ENCODE measurements around the gene SEC16A. TPM values are rescaled to one million over a fixed set of nuclear protein-coding genes. Genes with fewer than 3 reads are reported as not detected.

SEC16A gene
- total RNA-seq, 1 donor from 2014 or later: 89.9 TPM

- Mint-ChIP-seq H3K4me3 (no peak overlapping the region), H3K36me3 (peaks cover 35% of the 10 kb centered on the region), H3K27me3 (ENCODE audit: low read depth) (no peaks in the 10 kb centered on the region), H3K9me3 (no peaks in the 10 kb centered on the region), H3K27ac (no peak overlapping the region), H3K4me1 (no peaks in the 10 kb centered on the region)
- TF ChIP-seq, protein P1, sequence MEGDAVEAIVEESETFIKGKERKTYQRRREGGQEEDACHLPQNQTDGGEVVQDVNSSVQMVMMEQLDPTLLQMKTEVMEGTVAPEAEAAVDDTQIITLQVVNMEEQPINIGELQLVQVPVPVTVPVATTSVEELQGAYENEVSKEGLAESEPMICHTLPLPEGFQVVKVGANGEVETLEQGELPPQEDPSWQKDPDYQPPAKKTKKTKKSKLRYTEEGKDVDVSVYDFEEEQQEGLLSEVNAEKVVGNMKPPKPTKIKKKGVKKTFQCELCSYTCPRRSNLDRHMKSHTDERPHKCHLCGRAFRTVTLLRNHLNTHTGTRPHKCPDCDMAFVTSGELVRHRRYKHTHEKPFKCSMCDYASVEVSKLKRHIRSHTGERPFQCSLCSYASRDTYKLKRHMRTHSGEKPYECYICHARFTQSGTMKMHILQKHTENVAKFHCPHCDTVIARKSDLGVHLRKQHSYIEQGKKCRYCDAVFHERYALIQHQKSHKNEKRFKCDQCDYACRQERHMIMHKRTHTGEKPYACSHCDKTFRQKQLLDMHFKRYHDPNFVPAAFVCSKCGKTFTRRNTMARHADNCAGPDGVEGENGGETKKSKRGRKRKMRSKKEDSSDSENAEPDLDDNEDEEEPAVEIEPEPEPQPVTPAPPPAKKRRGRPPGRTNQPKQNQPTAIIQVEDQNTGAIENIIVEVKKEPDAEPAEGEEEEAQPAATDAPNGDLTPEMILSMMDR (IDR thresholded peaks at IDR 0.05; ENCODE audit: unreplicated experiment): no peak
- no peak for DNase-seq (ENCODE audit: low spot score in 2 of 2, unreplicated experiment in 2 of 2)
Observed at GRCh38 chr9:136445799-136446198, 37.0 kb downstream of the SEC16A start.

- peaks cover 31% of the 10 kb centered on the region for H3K36me3 Mint-ChIP-seq
- DNase-seq (ENCODE audit: low spot score in 2 of 2, unreplicated experiment in 2 of 2): no peak
- no peak overlapping the region for H3K4me3 Mint-ChIP-seq
- no peak overlapping the region for H3K27ac Mint-ChIP-seq
- TF ChIP-seq, protein P1 (IDR thresholded peaks at IDR 0.05; ENCODE audit: unreplicated experiment): no peak
- no peaks in the 10 kb centered on the region for H3K9me3 Mint-ChIP-seq
- no peaks in the 10 kb centered on the region for H3K27me3 Mint-ChIP-seq (ENCODE audit: low read depth)
- H3K4me1 Mint-ChIP-seq: no peaks in the 10 kb centered on the region
Observed at GRCh38 chr9:136444102-136444501, 38.7 kb downstream of the SEC16A start.

GRCh38 chr9:136443687-136444086 is 39.2 kb downstream of the SEC16A start:
- DNase-seq (ENCODE audit: low spot score in 2 of 2, unreplicated experiment in 2 of 2): no peak
- no peak overlapping the region for H3K4me3 Mint-ChIP-seq

DNA sequence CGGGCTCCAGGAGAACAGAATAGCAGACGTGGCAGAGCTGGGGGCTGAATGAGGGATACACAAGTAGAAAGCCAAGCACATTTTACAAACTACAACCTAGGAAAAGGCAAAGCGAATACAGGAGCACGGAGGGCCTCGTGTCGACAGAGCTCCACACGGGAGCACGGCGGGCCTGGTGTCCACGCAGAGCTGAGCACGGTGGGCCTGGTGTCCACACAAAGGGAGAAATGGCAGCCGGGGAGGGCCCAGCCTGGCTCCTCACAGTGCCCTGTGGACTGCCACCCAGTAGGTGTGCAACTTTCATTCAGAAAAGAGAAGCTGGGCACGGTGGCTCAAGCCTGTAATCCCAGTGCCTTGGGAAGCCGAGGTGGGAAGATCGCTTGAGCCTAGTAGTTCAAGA is 39.8 kb downstream of the SEC16A start:
- H3K4me3 Mint-ChIP-seq: no peak overlapping the region
- TF ChIP-seq, protein P1 (IDR thresholded peaks at IDR 0.05; ENCODE audit: unreplicated experiment): no peak

More at GRCh38 chr9:136443687-136444086, 39.2 kb downstream of the SEC16A start:
- Mint-ChIP-seq H3K36me3 (peaks cover 31% of the 10 kb centered on the region), H3K9me3 (no peaks in the 10 kb centered on the region), H3K4me1 (no peaks in the 10 kb centered on the region), H3K27ac (no peak overlapping the region), H3K27me3 (ENCODE audit: low read depth) (no peaks in the 10 kb centered on the region)
- TF ChIP-seq, protein P1 (IDR thresholded peaks at IDR 0.05; ENCODE audit: unreplicated experiment): no peak

DNA sequence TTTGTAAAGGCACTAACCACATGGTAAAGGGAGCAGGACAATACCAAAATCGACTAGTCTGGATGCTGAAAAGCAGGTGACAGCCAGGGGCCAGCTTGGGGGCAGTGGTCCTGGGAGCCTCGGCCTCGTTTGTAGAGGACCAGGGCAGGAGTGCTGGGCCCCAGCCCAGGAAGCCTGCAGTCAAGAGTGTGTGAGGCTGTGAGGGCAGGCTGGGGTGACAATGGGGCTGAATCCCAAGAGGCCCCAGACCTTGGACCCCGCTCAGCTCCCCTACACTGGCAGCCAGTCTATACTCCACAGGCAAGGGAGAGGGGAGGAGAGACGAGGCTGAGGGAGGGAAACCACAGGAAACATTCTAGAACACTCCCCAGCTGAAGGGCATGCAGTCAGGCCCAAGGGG is 40.6 kb downstream of the SEC16A start:
- Mint-ChIP-seq H3K4me1 (peaks cover 11% of the 10 kb centered on the region), H3K4me3 (no peak overlapping the region), H3K27ac (no peak overlapping the region), H3K36me3 (peaks cover 22% of the 10 kb centered on the region), H3K9me3 (no peaks in the 10 kb centered on the region), H3K27me3 (ENCODE audit: low read depth) (no peaks in the 10 kb centered on the region)
- TF ChIP-seq, protein P1 (IDR thresholded peaks at IDR 0.05; ENCODE audit: unreplicated experiment): no peak
- no peak for DNase-seq (ENCODE audit: low spot score in 2 of 2, unreplicated experiment in 2 of 2)

More for the DNA sequence above, 39.8 kb downstream of the SEC16A start:
- Mint-ChIP-seq H3K27me3 (ENCODE audit: low read depth) (no peaks in the 10 kb centered on the region), H3K4me1 (peaks cover 4% of the 10 kb centered on the region), H3K36me3 (peaks cover 30% of the 10 kb centered on the region), H3K27ac (no peak overlapping the region), H3K9me3 (no peaks in the 10 kb centered on the region)
- DNase-seq (ENCODE audit: low spot score in 2 of 2, unreplicated experiment in 2 of 2): no peak

Data from mesothelial cell of epicardium (in vitro differentiated cells).